H1 (cell line): ENCODE data around the gene PDE4D. TPM values are rescaled to one million over a fixed set of nuclear protein-coding genes. Genes with fewer than 3 reads are reported as not detected.

ENCODE experiments used
- BRCA1 ChIP-seq: IDR thresholded peaks from 2 replicates; pipeline ENCODE4 v1.6.1; 2012; ENCODE audit warnings: low read depth, low read length, improper control_type of control experiment
- RAD21 ChIP-seq, 2 experiments: IDR thresholded peaks in 1 of 2; conservative IDR thresholded peaks in 1 of 2; 2 replicates each; pipeline ENCODE4 v1.6.1; 2011; ENCODE audit warnings: low read depth in 2 of 2, low read length in 2 of 2, improper control_type of control experiment in 1 of 2, inconsistent platforms in 1 of 2, mild to moderate bottlenecking in 1 of 2, moderate library complexity in 1 of 2
- polyA plus RNA-seq, 7 experiments: library from polyadenylated mRNA; depleted of rRNA in 3 of 7; stranded (reverse) in 5 of 7; unstranded in 2 of 7; fragments of >200 nt in 5 of 7; fragments of 200-250 nt in 2 of 7; gene quantifications; 1 replicate in 5 of 7; 2 replicates in 1 of 7; 4 replicates in 1 of 7; pipeline versions ENCODE4 v1.2.1 to v1.2.3, GENCODE V29; 2011 to 2013; ENCODE audit warnings: missing spikeins in 2 of 7, mixed read lengths in 2 of 7
- total RNA-seq: library from RNA; stranded (reverse); fragmentation: NEBNext Ultra II Directional; extraction: Animal tissue kit (Norgen Biotek cat#: 25700); gene quantifications from 2 replicates; pipeline ENCODE4 v1.2.1, GENCODE V29; 2021

Gene PDE4D
- total and polyA plus RNA-seq, 2 of the 8 experiments (the other 6 are each of a cell fraction or from before 2014, with no cell fraction given), result 2.3 to 3.7 TPM

DNA sequence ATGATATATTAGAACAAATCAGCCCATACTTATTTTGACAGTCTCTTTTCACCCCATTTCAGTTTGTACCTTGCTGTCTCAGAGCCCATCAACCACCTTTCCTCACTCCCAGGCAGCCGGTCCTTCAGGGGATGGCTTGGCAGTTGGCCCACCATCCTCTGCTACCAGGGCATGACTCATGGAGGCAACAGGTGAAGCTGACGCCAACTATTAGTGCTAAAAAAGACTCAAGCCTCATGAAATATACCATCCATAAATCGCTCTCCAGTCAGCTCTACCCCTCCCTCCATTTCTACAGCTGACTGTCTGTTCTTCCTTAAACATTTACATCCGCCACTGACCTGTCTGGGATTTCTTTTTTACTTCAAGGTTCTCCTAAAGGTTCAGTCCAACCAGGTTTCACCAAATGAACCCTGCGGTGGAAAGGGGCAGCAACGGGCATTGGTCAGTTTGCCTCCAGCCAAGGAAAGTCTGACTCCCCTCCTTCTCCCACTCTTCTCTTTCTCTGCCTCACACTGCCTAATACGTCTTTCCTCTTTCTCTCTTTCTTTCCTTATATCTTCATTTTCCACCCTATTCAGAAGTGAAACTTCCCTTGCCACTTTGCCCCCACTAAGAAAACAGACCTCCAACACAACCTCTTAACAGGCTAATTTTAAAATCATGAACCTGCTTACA is 871.5 kb downstream of the PDE4D start (continued):
- TF ChIP-seq BRCA1 (no peak), RAD21 (IDR thresholded peaks at IDR 0.05 in 1 of 2, conservative IDR thresholded peaks at IDR 0.05 in 1 of 2; ENCODE audit: low read depth in 2 of 2, low read length in 2 of 2) (no peak)
